Dermis microvascular lymphatic vessel endothelial cell (primary cell): Measurements from ENCODE around the gene PDE8A. TPM values are rescaled to one million over a fixed set of nuclear protein-coding genes. Genes with fewer than 3 reads are reported as not detected.

Source experiments
- DNase-seq, 2 donors: peaks; one replicate each; pipeline versions ENCODE4 v3.0.0 to v3.0.0-alpha.2; 2010; ENCODE audit warnings: low read depth in 2 of 2
- total RNA-seq: library from RNA; depleted of rRNA; stranded (reverse); fragments of >200 nt; gene quantifications from 2 replicates; pipeline ENCODE4 v1.2.1, GENCODE V29; 2014

The PDE8A gene
- total RNA-seq, 1 donor from 2014 or later = 50.2 TPM

DNA sequence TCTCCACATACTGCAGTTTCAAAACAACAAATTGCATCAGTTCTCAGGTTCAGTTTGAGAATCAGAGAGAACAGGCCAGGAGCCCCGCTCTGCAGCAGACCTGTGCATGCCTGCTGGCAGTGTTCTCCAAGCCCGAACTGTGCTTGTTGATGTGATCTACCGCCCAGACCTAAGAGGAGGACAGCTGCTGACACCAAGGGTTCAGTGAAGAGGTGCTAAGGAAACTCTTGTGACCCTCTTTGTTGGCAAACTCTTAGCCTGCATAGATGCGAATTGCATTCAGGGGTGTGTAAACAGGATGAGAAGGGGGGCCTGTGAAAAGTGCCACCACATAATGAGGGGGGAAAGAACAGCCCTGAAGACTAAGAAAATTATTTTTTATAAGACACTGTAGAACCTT lies 89.8 kb downstream of the PDE8A start:
- no peak for DNase-seq

DNA sequence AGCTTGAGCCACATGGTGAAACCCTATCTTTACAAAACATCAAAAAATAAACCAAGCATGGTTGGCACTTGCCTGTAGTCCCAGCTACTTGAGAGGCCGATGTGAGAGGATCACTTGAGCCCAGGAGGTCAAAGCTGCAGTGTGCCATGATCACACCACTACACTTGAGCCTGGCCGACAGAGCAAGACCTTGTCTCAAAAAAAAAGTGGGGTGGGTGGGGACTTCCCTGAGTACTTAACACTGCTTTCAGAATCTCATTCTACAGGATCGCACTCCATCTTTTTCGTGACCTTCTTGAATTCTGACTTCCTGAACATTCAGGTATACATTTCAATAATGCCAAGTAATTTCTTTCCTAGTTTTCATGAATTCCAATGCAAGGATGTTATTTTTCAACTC lies 91.3 kb downstream of the PDE8A start:
- no peak for DNase-seq

DNA sequence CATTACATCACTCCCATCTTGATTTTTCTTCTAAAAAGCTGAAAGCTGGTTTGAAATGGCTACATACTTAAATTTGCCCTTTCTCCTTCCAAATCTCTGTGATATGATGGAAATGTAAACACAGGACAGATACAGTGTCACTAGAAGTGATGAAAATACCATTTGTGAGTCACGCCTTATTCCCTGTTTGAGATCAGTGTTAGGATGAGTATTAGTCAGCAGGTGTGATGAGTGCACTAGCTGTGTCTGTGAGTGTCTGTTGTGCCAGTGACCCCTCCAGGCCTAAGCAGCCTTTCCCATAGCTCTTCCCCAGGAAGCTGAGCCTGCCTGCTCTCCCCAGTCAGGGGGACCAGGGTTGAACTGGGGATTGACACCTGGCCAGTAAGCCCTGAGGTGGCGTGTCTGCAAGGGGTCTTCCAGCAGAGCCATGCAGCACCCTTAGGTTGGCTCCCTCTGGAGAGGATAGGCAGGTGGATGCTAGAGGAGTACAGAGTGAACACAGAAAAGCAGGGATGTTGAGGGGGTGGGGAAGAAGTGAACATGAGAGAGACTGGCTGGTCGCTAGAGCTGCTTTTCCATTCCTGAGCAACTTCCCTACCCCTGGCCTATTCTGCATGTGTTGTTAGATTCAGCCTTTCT lies 92.0 kb downstream of the PDE8A start:
- DNase-seq = peak in 1 of 2 donors; percentile 42

DNA sequence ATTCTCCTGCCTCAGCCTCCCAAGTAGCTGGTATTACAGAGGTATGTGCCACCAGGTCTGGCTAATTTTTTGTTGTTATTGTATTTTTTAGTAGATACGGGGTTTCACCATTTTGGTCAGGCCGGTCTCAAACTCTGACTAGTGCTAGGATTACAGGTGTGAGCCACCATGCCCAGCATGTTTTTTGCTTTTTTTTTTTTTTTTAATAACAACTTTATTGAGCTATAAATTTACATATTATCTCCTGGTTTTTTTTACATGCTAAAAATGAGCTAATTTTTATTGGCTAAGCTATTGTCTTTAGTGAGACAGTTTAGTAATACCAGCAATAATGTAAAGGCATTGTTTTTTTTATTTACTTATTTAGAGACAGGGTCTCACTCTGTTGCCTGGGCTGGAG lies 105.2 kb downstream of the PDE8A start:
- DNase-seq = no peak

DNA sequence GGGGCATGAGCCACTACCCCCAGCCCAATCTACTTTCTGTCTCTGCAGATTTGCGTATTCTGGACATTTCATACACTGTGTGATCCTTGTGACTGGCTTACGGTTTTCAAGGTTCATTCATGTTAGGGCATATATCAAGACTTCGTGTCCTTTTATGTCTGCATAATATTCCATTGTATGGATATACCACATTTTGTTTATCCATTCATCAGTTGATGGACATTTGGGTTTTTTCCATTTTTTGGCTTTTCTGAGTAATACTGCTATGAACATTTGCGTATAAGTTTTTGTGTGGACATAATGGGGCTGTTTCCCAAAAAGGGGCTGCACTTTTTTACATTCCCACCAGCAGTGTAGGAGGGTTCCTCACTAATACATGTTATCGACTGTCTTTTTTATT lies 106.6 kb downstream of the PDE8A start:
- no peak for DNase-seq

DNA sequence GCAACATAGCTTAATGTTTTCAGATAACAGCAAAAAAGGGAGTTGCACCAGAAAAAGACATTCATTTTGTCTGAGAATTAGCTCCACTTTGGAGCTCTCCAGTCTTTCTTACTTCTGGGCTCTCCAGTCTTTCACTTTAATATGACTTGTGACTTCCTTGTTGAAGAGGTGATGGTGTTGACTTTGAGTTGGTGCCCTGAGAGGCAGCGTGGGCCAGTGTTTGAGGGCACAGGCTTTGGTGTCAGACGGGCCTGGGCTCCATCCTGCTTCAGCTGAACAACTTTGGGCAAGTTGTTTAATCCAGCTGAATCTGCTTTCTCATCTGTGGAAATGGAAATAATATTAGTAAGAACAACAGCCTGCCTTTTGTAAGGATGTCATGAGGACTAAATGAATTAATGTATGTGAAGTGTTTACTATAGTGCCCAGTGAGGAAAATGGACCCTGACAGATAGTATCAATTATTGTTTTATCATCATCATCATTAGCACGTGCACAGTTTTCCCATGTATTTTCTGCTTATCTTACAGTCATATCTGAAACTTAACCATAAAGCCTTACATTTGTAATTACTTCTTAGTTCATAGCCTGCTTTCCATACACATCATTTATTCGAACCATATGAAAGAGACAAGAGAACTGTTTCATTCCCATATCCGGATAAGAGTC lies 108.4 kb downstream of the PDE8A start:
- no peak for DNase-seq

DNA sequence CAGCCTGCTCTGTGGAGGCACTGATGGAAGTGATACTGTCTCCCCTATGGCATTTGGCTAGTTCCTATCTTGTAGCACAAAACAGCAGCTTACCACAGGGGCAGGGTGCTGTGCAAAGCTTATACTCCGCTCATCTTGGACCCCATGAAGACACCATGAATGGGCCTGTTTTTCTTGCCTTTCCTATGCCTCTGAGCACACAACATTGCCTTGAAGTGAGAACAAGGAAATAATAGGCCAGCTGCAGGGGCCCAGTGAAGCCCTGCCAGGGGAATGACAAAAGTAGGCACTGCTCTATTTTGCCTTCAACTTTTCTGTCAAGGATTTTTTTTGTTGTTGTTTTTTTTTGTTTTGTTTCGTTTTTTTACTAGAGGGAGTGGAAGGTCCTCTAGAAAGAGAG lies 110.3 kb downstream of the PDE8A start:
- no peak for DNase-seq

DNA sequence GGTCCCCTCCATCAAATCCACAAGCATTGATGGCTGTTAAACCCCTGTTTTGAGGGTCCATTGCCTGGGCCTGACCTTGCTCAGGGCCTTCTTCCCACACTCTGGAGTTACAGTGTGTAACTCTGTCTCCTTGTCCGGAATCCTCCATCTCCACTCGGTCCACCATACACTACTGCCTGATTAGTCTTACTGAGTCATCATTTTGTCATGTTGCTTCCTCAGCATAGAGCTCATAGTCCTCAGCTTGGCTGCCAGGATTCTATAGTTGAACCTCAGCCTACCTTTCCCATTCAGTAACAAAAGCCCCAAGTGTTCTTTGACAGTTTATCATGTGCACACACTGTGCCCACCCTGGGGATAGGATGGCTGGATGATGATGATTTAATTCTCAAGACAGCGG lies 113.0 kb downstream of the PDE8A start:
- DNase-seq = no peak

DNA sequence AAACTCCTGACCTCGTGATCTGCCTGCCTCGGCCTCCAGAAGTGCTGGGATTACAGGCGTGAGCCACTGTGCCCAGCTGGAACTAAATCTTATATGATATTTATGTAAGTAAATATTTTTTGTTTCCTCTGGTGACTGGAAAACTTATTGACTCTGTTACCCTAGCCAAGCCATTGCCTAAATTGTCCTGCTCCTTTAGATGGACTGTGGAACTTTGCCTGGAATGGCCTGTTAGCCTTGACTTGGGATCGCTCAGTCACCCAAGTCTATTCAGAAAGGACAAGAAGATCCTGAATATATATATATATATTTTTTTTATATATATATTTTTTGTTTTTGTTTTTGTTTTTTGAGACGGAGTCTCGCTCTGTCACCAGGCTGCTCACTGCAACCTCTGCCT lies 113.9 kb downstream of the PDE8A start:
- no peak for DNase-seq

DNA sequence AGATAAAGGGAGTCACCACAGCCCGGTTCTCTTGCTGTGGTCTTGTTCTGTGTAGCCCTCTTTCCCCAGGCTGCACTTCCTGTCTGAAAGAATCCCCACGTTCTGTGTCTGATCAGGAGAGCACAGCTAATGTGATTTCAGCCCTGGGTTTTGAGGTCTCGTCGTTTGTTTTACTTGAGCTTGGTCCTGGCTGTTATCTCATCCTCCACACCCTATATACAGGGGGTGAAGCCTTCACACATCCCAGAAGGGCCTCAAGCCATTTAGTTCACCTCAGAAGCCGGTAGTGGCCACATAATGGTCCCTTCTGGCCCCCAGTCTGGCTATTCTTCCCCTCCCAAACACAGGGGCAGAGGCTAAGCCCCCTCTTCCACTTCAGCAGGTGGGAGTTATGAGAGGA lies 115.6 kb downstream of the PDE8A start:
- no peak for DNase-seq

DNA sequence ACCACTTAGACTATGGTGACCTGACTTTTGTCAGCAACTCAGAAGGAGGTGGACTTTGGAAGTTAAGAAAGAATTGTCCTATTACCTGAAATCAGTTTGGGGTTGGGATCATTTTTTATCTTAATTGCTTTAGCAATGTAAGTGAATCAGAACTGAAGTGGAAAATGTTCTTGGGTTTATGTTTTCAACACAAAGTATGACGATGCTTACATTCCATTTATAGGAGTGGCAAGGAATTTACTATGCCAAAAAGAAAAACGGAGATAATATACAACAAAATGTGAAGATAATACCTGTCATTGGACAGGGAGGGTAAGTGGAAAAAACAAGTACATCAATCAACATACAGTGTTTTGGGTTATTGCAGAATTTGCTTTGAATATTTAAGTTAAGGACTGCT lies 116.1 kb downstream of the PDE8A start:
- DNase-seq = no peak

DNA sequence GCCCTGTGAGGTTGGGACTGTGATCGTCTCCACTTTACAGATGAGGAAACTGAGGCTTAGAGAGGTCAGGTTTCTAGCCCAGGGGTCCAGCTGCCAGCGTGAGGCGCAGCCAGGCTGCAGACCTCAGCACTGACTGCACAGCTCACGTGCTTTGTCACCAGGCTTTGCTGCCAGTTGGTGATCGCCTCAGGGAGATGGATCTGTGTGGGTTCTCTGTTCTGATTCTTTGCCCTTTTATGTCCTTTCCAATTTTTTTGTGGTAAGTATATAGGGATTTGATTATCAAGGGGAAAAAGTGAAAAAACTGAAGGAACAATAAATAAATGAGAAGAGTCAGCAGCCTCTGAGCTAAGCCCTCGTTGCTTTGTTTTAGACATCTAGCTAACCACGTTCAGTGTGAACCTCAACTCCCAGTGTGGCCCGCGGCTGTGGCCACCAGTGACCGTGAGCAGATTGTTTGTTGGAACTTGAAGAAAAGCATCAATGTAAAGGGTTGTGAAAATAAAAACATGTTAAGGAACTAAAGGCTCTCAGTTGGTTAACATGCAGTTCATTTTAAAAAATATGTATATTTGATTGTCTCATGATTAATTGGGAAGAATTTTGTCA lies 117.6 kb downstream of the PDE8A start:
- DNase-seq = no peak

DNA sequence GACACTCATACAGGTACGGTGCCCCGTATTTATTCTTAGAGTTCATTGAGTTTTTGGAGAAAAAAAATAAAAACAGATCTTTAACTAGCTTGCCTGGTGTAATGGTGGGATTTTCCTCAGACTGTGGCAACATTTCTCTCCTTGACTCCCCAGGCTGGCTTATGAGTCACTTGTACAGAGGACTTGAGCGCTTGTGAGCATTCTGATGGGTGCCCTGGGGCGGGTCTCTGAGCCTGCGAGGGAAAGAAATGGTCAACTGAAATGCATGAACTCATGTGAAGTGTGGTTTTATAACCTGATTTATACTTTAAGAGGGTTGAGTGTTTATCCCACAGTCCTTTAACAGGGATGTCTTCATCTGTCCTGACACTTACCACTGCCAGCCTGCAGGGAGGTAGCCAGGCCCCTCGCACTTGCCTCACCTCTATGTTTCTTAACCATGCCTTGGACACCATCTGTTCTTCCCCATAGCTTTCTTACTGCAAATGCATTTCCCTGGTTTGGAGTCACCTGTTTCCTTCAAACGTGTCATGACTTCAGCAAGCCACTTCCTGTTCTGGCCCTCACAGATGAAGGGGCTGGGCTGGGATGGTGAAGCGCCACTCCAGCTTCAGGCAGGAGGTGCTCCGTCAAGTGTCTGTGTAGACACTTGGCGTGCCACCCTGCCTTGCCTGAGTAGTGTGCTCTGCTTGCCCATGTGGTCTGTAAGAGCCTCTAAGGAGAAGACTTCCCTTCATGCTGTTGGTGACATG lies 118.7 kb downstream of the PDE8A start:
- DNase-seq = no peak

DNA sequence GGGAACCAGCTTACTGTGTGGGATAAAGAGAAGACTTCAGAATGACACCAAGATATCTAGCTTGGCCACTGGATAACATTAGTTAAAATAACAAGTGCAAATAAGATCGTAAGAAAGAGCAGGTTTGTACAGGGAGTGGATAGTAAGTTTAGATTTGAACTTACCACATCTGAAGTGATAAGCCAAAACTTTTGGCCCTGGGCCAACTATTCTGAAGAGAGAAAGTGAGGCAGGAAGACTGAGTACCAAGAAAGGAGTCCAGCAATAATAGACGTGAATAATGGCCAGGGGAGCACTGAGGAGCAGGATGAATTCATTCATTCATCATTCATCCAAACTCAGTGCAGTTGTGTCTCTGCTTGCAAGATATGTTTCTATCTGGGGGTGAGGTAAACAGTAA lies 122.9 kb downstream of the PDE8A start:
- no peak for DNase-seq

DNA sequence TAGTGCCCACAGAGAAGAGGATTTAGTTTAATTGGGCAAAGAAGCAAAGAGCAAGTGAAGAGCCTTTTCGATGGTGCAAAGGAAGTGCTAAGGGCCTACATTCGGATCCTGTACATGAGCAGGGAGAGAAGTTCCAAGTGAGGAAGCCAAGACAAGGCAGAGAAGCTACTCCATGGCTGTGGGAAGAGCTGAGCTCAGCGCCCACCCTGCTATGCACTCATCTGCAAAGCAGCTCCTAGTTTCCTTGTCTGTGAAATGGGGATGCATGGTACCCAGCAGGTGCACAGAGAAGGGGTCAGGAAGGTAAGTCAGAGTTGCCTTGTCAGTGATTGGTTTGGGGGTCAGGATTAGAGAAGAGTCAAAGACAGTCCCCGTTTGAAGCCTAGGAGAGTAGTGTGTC lies 126.5 kb downstream of the PDE8A start:
- no peak for DNase-seq

DNA sequence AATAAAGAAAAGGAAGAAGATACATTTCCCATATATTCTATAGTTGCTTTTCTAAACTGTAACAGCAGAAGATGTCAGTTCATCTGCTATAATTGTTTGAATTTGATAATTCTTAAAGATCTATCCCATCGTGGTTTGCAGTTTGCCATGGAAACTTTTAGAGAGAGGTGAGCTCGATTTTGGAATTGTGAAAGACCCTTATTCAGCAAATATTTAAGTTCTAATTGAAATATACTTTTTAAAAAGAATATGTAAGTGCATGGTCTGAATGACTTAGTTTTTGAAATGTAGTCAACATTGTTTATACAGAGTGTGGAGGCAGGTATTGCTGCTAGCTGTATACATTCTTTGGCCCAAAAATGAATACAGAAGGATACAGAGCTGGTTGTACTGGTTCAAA lies 127.7 kb downstream of the PDE8A start:
- DNase-seq = no peak

DNA sequence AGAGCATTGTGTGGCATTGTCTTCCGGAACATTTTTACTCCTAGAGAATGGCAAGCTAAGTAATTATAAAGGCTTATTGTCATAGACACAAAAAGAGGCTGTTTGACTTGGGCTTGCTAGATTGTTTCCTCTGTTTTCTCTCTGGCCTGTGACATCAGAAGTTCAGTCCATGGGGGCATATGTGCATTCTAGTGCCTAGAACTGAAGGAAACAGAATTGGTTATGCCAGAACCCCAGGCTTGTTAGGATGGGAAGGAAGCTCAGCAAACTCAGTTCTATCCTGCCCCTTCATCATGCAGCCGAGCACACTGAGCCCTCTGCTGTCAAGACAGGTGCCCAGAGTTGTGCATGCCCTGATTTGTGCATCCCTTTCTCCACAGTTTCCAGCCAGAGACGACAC lies 131.3 kb downstream of the PDE8A start:
- no peak for DNase-seq

DNA sequence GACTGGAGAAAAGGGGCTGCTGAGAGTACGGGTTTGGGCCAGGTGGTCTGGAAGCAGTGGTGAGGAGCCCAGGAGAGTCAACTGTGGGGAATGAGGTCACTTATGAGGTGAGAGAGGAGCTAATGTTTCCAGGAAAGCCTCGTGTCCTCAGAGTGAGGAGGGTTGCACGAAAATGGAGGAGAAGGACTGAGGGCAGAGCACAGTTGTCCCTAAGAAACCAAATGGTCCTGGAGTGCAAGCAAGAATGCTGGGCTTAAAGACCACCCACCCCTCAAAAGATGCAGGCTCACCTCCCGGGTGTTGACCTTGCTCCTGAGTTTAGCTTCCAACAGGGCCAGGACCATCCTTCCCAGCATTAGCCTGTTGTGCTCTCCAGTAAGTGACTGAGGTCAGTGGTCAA lies 133.2 kb downstream of the PDE8A start:
- no peak for DNase-seq

DNA sequence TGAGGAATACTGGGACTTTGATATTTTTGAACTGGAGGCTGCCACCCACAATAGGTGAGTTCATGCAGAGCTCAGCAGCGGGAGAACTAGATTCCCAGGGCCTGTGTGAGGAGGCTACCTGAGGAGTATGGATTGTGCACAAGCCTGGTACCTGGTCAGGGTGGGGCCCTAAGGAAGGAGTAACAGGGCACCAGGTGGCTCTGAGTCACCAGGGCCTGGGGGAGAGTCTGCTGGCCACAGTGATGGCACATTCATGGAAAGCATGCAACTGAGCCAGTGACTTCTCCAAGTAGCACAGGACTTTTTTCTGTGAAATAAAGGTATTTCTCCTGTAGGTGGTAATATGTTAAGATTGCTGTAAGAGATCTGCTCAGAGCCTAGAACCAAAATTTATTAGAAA lies 134.4 kb downstream of the PDE8A start:
- DNase-seq = no peak

DNA sequence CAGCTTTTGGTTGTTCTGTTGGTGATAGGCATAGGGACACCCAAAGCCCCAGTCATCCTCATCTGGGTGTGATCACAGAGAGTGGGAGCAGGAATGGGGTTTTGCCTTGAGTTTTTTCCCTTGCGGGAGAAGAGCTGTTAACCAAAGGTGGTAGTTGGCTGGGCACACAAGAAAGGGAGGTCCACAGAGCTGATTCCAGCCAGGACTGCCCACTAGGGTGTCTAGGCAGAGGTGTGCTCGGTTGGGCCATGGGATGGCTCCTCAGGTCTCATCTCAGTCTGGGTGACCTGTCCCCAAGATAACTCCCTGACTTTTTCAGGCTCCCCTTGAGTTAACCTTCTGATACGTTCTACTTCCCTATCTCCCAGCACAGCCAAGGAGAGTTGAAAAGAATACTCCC lies 134.8 kb downstream of the PDE8A start:
- DNase-seq = no peak

DNA sequence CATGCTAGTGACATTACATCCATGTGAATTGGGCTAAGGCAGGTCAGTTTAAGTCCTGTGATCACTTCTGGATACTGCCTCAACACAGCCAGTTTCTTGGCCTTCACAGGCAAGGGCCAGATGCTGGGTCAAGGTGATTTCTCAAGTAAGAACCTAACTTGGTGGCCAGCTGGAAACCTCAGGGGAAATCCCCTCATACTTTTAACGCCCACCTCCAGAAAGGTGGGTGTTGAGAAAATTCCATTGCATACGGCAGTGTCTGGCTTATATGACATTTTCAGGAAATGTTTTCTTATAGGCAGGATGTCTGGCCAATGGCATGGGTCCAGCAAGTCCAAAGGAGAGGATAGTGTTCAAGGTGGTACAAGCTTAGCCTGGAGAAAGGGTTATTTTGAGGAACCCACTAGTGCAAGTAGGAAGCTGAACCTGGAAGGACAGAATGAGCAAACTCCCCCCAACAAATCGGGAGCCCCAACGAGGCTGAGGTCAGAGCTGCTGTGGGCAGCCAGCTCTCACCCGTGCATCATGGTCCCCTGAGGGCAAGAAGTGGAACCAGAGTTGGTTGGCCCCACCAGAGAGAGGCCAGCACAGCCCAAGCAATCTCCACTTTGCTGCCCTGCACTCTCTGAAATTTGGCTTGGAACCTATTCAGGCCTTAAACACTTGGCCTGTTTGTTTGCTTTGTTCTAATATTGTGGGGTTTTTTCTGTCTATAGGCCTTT lies 135.4 kb downstream of the PDE8A start:
- DNase-seq = peak in 1 of 2 donors; percentile 53

DNA sequence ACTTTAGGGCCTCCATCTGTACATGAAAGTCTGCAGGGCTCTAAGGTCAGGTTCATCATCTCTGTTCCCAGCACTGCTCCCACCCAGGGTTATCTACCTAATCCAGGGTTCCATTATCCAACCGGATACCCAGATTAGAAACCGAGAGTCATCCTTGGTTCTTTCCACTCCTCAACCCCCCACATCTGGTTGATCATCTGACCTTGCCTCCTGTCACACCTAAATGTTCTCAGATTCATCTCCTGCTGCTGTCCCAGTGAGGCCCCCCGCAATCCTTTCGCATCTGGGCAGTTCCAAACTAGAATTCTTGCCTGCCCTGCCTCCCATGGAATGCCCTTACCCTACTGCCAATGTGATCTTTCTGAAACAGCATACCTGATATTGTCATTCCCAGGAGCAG lies 136.5 kb downstream of the PDE8A start:
- no peak for DNase-seq
